Keratinocyte (primary cell): Measurements from ENCODE around the gene SVIP. TPM values are rescaled to one million over a fixed set of nuclear protein-coding genes. Genes with fewer than 3 reads are reported as not detected.

ENCODE experiments used
- DNase-seq: peaks from one replicate; pipeline ENCODE4 v3.0.0-alpha.2; 2011; ENCODE audit warnings: low read depth, missing footprints, low spot score
- FAIRE-seq: peaks from 2 replicates; lab custom pipeline; 2011; peaks lifted over from hg19 to GRCh38; lab: Jason Lieb, UNC
- H2AFZ ChIP-seq: 2 replicates; pipeline ENCODE4 v1.6.0; 2012; ENCODE audit warnings: low read length, control low read depth, inconsistent platforms; ENCODE audit not compliant: control insufficient read depth
- H3K27ac ChIP-seq: 2 replicates; pipeline ENCODE4 v1.5.1; 2011; ENCODE audit warnings: low read length; ENCODE audit not compliant: control insufficient read depth, insufficient read depth
- H3K27me3 ChIP-seq: 3 replicates; pipeline ENCODE4 v1.6.0; 2011; ENCODE audit warnings: low read length; ENCODE audit not compliant: control insufficient read depth, insufficient read depth; ENCODE audit errors: extremely low read depth
- H3K36me3 ChIP-seq, 2 experiments: 2 replicates in 1 of 2; 3 replicates in 1 of 2; pipeline ENCODE4 v1.5.1; 2011; ENCODE audit warnings: low read length in 2 of 2, mild to moderate bottlenecking in 1 of 2; ENCODE audit not compliant: control insufficient read depth in 2 of 2, insufficient read depth in 2 of 2; ENCODE audit errors: extremely low read depth in 1 of 2
- H3K4me1 ChIP-seq: 3 replicates; pipeline ENCODE4 v1.5.1; 2011; ENCODE audit warnings: low read length; ENCODE audit not compliant: control insufficient read depth, insufficient read depth; ENCODE audit errors: extremely low read depth
- H3K4me2 ChIP-seq: 3 replicates; pipeline ENCODE4 v1.6.0; 2011; ENCODE audit warnings: low read depth, low read length; ENCODE audit not compliant: control insufficient read depth, insufficient read depth; ENCODE audit errors: extremely low read depth
- H3K4me3 ChIP-seq, 3 experiments: fragments of 200-600 bp in 1 of 3; sonication (generic) in 1 of 3; 2 replicates in 2 of 3; 3 replicates in 1 of 3; pipeline ENCODE4 v1.5.1; 2011 to 2016; ENCODE audit warnings: low read length in 3 of 3, mild to moderate bottlenecking in 3 of 3, control low read depth in 2 of 3, inconsistent platforms in 1 of 3, low read depth in 1 of 3, mixed read lengths in 1 of 3, mixed run types in 1 of 3, moderate library complexity in 1 of 3; ENCODE audit not compliant: control insufficient read depth in 2 of 3, insufficient read depth in 2 of 3; ENCODE audit errors: extremely low read depth in 1 of 3
- H3K79me2 ChIP-seq: 2 replicates; pipeline ENCODE4 v1.6.0; 2012; ENCODE audit warnings: low read length; ENCODE audit not compliant: control insufficient read depth, insufficient read depth
- H3K9ac ChIP-seq: 3 replicates; pipeline ENCODE4 v1.6.0; 2011; ENCODE audit warnings: low read length; ENCODE audit not compliant: control insufficient read depth, insufficient read depth; ENCODE audit errors: extremely low read depth
- H3K9me1 ChIP-seq: 3 replicates; pipeline ENCODE4 v1.6.0; 2011; ENCODE audit warnings: low read length; ENCODE audit not compliant: control insufficient read depth, insufficient read depth; ENCODE audit errors: extremely low read depth
- H3K9me3 ChIP-seq: 2 replicates; pipeline ENCODE4 v1.5.1; 2012; ENCODE audit warnings: low read depth, low read length; ENCODE audit not compliant: control insufficient read depth
- H4K20me1 ChIP-seq: 3 replicates; pipeline ENCODE4 v1.6.0; 2011; ENCODE audit warnings: low read length; ENCODE audit not compliant: control insufficient read depth, insufficient read depth; ENCODE audit errors: extremely low read depth
- EZH2 ChIP-seq: IDR thresholded peaks from one replicate; pipeline ENCODE4 v1.6.1; 2012; ENCODE audit warnings: inconsistent platforms, mild to moderate bottlenecking, low read length, moderate library complexity
- dilution Hi-C: fragments of 300-500 bp; cut with MboI; formaldehyde crosslinking; loops from one replicate; pipeline ENCODE4 v1.7.0; 2020; ENCODE audit warnings: low sequenced_read_pairs; ENCODE audit not compliant: extremely low pct_ligation_motif_present
- polyA plus RNA-seq, 5 experiments: library from polyadenylated mRNA; depleted of rRNA in 3 of 5; stranded (reverse) in 3 of 5; stranded (forward) in 1 of 5; unstranded in 1 of 5; fragments of >200 nt; gene quantifications; 1 replicate in 1 of 5; 2 replicates in 3 of 5; 3 replicates in 1 of 5; pipeline versions ENCODE4 v1.2.1 to v1.2.3, GENCODE V29; 2011 to 2012; ENCODE audit warnings: missing spikeins in 2 of 5, low read depth in 1 of 5, low replicate concordance in 1 of 5
- TF ChIP-seq, protein P1 (sequence below), 3 experiments: IDR thresholded peaks in 1 of 3; conservative IDR thresholded peaks in 1 of 3; optimal IDR thresholded peaks in 1 of 3; 2 replicates in 2 of 3; 3 replicates in 1 of 3; pipeline versions ENCODE3 to v1.5.1; 2011; ENCODE audit warnings: low read length in 3 of 3, mild to moderate bottlenecking in 3 of 3, moderate library complexity in 2 of 3, control low read depth in 1 of 3, inconsistent platforms in 1 of 3; ENCODE audit not compliant: insufficient read depth in 2 of 3; ENCODE audit errors: extremely low read depth in 1 of 3

SVIP gene
- polyA plus RNA-seq, 1 donor (not counting 4 experiments of a cell fraction or from before 2014, with no cell fraction given), result 3.3 TPM

DNA sequence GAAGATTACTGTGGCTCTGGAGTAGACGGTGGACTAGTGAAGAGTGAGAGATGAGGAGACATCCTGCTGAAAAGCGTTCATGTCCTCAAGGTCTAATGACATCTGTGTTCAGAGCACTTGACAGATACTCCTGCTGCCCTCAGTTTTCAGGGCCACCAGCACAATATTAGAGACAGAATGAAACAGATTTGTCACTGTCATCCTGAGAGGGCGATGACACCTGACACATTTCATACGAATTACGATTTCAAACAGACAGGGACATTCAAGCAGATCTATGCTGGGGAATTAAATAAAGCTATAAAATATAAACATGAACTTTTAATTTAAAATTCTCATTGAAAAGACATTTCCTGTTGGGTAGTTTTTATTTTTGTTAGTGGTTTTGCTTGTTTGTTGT lies 29.1 kb downstream of the SVIP start:
- dilution Hi-C loops, result no loop called here

DNA sequence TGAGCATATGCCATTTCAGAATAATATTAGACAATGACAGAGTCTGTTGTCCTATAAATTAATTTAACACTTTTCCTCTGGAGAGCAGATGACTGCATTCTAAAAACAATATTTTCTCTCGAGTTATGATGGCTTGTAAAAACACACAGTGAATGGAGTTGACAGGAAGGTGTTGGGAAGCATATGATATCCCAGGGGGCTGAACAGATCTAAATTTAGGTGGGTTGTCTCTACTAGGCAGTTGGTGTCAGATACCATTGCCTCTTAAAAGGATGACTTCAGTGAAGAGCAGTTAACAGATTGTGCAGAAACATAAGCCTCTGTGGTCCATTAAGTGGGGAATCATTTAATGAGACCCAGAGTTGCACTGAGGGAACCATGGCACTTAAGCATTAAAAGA lies 30.7 kb downstream of the SVIP start:
- TF ChIP-seq, protein P1, sequence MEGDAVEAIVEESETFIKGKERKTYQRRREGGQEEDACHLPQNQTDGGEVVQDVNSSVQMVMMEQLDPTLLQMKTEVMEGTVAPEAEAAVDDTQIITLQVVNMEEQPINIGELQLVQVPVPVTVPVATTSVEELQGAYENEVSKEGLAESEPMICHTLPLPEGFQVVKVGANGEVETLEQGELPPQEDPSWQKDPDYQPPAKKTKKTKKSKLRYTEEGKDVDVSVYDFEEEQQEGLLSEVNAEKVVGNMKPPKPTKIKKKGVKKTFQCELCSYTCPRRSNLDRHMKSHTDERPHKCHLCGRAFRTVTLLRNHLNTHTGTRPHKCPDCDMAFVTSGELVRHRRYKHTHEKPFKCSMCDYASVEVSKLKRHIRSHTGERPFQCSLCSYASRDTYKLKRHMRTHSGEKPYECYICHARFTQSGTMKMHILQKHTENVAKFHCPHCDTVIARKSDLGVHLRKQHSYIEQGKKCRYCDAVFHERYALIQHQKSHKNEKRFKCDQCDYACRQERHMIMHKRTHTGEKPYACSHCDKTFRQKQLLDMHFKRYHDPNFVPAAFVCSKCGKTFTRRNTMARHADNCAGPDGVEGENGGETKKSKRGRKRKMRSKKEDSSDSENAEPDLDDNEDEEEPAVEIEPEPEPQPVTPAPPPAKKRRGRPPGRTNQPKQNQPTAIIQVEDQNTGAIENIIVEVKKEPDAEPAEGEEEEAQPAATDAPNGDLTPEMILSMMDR (optimal IDR thresholded peaks at IDR 0.05 in 1 of 3, IDR thresholded peaks at IDR 0.05 in 1 of 3, conservative IDR thresholded peaks at IDR 0.05 in 1 of 3; ENCODE audit: extremely low read depth in 1 of 3, insufficient read depth in 2 of 3, low read length in 3 of 3), result no peak
- no peak for TF ChIP-seq EZH2
- Histone ChIP-seq H3K36me3 (no peaks in the 10 kb centered on the region), H3K27ac (no peak overlapping the region), H3K79me2 (no peaks in the 10 kb centered on the region), H3K4me3 (no peak overlapping the region), H3K4me2 (no peak overlapping the region), H3K9me1 (no peaks in the 10 kb centered on the region), H3K4me1 (no peaks in the 10 kb centered on the region), H4K20me1 (no peaks in the 10 kb centered on the region), H3K9ac (no peak overlapping the region), H3K9me3 (no peaks in the 10 kb centered on the region), H3K27me3 (no peaks in the 10 kb centered on the region), H2AFZ (no peak overlapping the region)
- FAIRE-seq (no peak), DNase-seq (no peak)
- dilution Hi-C loops, result loop anchor here (25.0 kb wide), 2 partner anchors 112 to 237 kb away; no protein-coding TSS in a partner anchor

More for the DNA sequence above, 29.1 kb downstream of the SVIP start:
- no peaks in the 10 kb centered on the region for H4K20me1 ChIP-seq
- no peak for TF ChIP-seq EZH2
- TF ChIP-seq, protein P1 (optimal IDR thresholded peaks at IDR 0.05 in 1 of 3, IDR thresholded peaks at IDR 0.05 in 1 of 3, conservative IDR thresholded peaks at IDR 0.05 in 1 of 3; ENCODE audit: extremely low read depth in 1 of 3, insufficient read depth in 2 of 3, low read length in 3 of 3), result no peak
- H3K9me1 ChIP-seq, result no peaks in the 10 kb centered on the region
- no peak overlapping the region for H3K27ac ChIP-seq
- no peak overlapping the region for H2AFZ ChIP-seq
- DNase-seq, result no peak
- H3K4me1 ChIP-seq, result no peaks in the 10 kb centered on the region
- no peaks in the 10 kb centered on the region for H3K9me3 ChIP-seq
- H3K27me3 ChIP-seq, result no peaks in the 10 kb centered on the region
- no peak for FAIRE-seq
- H3K79me2 ChIP-seq, result no peaks in the 10 kb centered on the region
- H3K9ac ChIP-seq, result no peak overlapping the region
- no peak overlapping the region for H3K4me3 ChIP-seq
- H3K36me3 ChIP-seq, result no peaks in the 10 kb centered on the region
- H3K4me2 ChIP-seq, result no peak overlapping the region
